ELF-1 (cell line): ENCODE data around the gene NTMT1.
"Not testable (repeated sequence)": the region's sequence is repeated elsewhere in the genome, so short reads cannot be mapped to it uniquely, and the experiment has no call there.

Experiments used
- DNase-seq: peaks from one replicate; pipeline ENCODE4 v3.0.0-alpha.2; 2016; ENCODE audit warnings: low read depth, low spot score

Gene NTMT1

DNA sequence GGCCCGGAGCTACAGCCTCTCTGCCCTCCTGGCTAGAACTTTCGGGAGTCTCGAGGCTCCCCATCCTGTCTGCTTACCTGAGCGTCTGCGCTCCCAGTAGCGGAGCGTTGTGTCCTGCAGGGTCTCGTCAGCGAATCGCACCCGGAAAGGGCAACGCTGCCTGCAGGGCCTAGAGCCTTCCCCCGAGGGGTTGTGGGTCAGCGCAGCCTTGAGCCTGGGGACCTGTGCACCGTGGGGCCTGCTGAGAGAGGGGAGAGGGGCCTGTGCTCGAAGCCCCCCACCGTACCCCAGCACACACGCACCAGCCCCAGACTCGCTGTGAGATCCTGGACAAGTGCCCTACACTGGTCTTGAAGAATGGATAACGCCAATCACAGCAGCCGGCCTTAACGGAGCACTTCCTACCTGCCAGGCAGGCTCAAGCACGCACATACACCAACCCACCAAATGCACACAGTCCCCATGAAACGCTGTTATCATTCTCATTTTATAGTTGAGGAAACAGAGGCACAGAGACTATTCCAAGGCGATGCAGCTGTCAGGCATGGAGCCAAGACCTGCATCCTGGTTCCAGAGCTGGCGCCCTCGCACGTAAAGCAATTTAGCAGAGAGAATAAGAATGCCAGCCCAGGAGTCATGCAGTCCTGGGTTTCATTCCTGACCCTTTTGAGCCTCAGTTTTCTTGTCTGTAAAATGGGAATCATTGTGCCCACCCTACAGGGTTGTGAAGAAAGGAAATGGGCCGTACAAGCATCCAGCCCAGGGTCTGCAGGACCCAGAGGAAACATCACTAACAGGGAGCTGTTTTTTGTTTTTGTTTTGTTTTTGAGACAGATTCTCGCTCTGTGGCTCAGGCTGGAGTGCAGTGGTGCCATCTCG lies 10.3 kb upstream of the NTMT1 start:
- no peak for DNase-seq

DNA sequence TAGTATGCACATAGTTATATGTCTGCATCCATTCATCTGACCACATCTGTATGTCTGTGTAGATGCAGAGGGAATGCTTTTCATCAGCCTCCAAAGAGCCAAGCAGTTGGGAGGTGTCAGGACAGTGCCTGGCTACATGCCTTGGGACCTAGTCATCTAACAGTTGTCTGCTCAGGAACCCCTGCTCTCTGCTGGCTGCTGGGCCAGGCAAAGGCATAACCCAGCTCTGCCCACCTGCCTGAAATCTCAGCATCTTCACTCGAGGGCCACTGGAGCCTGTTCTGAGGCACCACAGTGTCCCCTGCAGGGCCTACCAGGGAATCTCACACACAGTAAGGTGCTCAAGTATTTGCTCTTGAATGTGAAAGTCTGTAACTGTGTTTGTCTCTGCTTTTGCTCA lies 8.8 kb upstream of the NTMT1 start:
- peak; percentile 66 for DNase-seq

DNA sequence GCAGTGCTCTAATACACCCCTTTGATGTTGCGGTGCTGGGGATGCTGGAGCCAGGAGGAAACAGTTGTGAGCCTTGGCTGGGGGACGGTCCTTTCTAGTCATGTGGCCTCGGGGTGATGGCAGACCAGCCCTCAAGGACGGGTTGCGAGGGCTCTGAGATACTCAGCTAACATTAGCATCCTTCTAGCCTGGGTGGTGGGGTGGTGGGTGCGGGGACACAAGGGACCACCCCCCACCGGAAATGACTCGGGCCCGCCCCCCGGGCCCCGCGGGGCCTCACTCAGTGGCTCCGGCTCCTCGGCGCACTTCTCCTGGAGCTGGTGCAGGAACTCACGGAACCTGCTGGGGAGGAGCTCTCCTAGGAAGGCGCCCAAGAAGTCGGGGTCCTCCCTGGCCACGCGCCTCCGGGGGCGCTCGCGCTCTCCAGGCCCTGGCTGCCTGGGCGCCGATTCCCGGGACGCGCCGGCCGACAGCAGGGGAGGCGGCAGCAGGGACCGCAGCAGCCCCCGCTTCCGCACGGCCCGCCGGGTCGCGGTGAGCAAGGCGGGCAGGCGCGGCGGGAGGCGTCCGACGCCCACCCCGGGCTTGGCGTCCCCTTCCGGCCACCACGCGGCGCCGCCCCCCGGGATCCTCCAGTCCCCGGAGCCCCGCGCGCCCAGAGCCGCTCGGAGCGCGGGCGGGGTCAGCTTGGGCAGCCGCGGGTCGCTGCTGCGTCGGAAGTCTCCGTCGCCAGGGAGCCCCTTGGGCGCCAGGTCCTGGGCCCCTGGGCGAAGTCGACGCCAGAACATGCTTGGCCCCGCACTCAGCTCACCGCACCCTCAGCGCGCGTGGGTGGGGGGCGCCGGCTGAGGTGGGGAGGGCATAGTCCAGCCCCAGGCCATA lies 5.9 kb upstream of the NTMT1 start:
- no peak for DNase-seq

DNA sequence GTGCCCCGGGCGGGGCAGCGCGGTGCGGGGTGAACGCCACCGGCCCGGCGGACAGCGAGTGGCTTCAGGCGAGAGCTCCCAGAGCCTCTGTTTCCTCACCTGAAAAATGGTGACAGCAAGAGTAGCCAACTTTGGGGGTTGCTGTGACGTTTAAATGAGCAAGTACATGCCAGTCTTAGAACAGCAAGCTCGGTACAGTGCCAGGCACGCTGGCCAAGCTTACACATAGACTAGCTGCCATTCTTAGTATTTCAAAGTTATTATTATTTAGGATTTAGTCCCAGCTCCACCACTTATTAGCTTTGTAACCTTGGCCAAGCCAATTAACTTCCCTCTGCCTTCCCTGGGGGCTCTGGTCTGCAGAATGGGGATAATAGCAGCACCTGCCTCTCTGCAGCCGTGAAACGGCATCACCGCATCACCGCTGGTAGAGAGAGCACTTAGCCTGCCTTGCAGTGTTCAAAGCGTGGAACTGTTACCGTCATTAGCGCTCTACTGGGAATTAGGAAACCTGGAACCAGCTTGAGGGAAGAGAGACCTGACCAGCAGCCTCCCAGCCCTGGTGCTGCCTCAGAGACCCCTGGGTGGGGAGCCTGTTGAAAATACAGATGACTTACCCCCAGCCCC lies 5.2 kb upstream of the NTMT1 start, which contains the start of gene C9orf50:
Gene C9orf50, minus strand, starts transcription at position 433 of the 627 bp plus-strand sequence. CDS start 527 bp downstream, outside the sequence.
- no peak for DNase-seq

DNA sequence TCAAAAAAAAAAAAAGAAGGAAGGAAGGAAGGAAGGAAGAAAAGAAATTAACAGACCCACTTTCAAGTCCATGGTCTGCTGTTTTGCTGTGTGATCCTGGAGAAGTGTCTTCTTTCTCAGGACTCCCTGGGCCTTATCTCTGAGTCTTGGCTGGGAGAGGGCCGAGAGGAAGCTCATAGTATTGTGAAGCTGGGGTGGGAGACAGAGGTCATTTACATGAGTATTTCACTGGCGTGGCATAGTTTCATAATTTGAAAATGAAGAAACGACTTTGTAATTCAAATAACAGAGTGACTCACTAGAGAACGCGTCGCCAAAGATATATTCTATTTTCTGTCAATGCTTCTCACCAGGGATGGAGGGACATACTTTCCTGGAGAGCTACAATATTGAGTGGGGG lies 2.6 kb upstream of the NTMT1 start:
- DNase-seq = no peak

DNA sequence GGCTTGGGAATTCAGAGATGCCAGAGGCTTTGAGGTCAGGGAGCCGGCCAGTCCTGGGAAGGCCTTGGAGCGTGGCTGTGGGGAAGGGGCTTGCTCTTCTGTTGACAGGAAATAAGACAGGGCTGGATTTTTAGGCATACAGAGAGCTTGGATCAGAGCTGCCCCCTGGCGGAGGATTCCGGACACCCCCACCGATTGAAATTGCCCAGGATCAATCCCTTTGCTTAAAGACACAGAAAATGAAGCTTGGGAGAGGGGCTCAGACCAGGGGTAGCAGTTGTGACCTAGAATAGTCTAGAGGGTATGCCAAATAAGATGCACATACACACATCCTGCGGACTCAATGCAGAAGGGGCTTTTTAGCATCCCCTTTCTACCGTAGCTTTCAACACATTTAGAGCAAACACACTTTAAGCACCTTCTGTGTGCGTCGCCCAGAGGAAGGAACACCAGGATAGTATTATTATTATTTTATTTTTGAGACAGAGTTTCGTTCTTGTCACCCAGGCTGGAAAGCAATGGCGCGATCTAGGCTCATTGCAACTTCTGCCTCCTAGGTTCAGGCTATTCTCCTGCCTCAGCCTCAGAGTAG lies 1.7 kb upstream of the NTMT1 start:
- DNase-seq = peak; percentile 94

DNA sequence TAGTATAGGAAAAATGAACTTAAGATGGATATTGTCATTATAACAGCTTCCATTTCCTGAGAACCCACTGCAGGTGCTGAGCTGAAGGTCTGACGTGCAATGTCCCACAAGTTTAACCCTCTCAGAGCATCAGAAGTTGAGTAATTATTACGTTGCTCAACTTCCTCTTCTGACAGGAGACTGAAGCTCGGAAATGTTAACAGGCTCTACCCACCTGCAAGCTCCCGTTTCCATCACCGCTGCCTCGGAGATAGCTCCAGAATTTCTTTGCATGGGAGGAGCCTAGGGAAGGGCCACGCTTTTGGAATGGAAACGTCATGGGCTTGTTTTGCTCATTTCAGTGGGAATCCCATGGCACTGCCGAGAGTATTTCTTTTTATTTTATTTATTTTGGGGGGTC lies 1.0 kb upstream of the NTMT1 start:
- no peak for DNase-seq

DNA sequence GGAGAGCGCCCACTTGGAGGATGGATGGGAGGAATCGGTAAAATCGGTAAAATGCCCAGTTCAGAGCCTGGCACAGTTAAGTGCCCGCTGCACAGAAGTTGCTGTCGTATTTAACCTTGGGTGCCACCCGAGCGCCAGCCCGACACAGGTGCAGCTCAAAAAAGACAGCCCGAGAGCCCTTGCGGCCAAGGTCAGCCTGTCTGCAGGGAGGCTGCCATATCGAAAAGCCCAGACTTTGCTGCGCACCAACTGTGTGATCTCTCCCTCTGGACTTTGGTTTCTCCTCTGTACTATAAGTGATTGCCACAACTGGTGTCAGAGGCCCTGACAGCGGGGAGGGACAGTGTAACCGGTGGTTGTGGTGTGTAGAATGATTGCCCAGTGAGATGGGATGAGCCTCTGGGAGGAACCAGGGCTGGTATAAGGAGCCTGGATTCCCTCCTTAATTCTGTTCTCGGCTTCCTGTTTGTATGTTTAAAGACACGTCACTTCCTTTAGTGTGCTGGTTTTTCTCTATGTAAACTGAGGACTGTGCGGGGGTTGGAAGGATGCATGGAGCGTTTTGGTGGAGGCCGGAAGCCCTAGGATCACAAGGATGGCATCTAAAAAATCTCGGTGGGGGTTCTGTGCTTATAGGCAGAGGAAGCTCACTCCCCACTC lies 792 bp downstream of the NTMT1 start:
- DNase-seq = peak; percentile 63

DNA sequence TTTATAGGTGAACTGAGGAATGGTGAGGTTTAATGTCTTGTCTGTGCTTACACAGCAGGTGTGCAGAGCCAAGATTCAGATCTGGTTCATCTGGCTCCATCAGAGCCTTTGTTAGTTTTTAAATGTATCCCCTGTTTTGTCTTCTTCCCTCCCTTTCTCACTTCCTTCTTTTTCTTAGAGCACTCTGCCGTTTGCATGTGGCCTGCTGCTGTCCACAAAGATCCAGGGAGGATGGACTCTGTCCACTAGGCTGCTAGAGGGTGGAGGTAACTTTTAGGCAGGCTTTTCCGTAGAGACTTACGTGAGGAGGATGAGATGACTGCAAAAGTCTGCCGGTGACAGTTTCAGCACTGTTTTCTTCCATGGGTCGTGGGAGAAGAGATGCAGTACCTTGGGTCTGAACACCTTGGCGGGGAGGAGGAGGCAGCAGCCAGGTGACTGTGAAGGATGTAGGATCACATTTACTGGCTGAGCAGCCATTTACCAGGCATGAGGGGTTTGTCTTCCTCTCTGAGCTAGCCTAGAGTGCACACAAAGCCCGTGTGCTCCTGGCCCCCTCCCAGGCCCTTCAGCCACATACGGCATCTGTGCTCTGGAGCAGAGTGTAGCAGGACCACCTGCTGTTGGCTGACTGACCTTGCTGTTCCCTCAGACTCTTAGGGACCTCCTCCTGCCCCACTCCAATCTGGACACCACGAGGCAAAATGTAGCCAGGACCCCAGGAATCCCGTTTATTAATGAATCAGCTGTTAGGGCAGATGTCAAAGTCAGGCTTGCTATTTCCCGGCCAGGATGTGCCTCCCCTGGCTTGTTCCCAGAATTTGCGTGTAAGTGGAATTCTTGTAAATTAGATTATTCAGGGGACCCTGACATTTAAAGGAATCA lies 1.8 kb downstream of the NTMT1 start:
- no peak for DNase-seq

DNA sequence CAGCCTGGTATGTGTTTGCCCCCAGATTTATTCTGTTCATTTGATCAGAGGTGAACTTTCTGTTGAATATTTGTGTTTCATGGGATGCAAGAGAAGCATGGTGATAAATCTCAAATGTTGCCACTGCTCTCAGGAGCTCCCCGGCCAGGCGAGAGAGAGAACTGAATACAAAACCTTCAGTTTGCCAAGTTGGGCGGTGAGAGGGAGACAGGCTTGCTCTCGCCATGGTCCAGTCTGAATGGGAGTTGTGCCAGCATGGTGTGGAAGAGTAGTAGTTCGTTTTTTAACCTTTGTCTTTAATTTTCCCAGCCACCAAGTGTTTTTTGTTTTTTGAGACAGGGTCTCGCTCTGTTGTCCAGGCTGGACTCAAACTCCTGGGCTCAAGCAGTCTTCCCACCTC lies 2.7 kb downstream of the NTMT1 start:
- no peak for DNase-seq

DNA sequence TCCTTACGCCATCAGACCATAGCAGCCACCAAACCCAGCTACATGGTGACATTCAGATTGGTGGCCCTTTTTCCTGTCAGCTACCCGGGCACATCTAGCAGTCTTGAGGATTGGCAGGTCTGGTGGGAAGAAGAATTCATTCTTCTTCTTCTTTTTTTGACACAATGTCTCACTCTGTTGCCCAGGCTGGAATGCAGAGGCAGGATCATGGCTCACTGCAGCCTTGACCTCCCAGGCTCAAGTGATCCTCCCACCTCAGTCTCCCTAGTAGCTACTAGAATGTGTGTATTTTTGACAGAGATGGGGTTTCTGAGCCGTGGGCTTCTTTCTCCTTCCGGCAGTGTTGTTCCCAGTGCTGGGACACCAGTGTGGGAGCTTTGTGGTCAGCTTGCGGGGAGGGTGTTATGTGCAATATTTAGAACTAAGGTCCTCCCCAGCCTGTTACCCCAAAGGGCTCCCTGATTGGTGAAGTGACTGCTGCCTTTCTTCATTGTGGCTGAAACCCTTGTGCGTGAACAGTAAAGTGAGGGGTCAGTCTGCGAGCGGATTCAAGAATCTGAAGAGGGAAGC lies 3.4 kb downstream of the NTMT1 start:
- no peak for DNase-seq

DNA sequence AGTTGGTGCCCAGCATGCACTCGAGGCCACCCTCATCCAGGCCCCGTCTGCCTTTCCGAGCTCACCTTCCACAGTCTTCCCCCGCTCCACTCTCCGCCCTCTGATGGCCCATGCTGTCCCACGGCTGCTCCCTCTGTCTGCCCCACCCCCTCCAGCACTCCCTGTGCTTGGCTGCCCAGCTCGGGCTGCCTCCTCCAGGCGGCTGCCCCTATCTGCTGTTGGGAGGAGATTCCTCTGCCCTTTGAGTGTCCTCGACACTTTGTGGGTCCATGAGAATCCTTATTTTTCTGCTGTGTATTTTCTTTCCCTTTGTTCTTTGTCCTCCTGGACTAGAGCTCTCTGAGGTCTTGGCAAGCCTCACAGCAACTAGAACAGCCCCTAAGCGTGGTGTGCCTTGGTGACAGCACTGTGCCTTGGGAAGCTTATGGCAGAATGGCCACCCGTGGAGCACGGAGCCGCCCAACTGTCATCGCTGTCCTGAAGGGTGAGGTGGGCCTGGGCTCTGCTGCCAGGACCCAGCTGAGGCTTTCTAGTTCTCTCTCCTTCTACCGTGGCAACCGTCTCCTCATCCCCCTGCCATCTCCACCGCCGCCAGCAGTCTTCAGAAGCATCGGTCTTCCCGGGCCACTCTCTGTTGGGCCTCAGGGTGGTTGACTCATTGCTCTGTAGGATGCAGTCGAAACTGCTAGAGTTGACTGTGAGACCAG lies 5.2 kb downstream of the NTMT1 start:
- no peak for DNase-seq

DNA sequence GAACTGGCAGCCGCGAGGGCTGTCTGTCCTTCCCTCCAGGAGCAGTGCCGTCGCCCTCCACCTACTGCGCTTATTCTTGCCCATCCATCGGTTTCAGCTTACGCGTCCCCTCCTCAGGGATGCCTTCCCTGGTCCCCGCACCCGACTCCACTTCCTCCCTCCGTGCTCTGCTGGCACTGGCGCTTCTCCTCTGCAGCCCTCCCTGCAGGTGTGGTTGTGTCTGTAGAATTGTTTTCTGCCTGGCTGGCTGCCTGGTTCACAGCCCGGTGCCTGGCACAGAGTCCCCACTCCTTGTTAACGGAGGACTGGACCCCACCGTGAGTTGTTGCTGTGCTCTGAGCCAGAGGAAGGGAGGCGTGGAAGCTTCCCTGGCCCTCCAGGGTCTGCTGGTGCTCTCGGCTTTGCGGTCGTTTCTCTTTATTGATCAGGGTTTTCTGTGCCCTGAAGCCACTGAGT lies 5.7 kb downstream of the NTMT1 start:
- DNase-seq = no peak

DNA sequence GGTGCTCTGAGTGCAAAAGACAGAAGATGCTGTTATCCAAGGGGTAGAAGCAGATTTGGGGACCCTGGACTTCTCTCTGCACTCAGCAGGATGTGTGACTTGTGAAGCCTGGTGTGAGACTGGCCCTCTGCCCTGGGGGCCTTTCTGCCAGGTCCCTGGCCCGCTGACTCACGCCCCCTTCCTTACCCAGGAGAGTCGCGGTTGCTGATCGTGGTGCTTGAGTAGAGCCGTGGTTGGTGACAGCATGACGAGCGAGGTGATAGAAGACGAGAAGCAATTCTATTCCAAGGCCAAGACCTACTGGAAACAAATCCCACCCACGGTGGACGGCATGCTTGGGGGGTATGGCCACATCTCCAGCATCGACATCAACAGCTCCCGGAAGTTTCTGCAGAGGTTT lies 6.5 kb downstream of the NTMT1 start:
- DNase-seq = peak; percentile 26

DNA sequence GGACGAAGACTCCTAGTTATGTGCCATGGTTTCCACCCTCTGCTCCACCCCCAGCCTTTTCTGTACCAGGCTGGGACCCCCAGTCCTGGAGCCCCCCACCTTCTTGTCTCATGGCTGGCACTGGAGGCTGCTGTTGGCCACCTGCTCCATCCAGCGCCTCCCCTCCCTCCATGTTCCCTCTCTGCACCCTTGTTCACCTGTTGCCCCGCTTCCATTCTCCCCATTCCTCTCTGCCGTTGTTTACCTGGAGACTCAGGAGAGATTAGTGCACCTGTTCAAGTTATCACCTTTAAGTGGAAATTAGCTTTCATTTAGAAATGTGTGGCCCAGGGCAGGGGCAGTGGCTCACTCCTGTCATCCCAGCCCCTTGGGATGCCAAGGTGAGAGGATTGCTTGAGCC lies 7.2 kb downstream of the NTMT1 start:
- DNase-seq = no peak

DNA sequence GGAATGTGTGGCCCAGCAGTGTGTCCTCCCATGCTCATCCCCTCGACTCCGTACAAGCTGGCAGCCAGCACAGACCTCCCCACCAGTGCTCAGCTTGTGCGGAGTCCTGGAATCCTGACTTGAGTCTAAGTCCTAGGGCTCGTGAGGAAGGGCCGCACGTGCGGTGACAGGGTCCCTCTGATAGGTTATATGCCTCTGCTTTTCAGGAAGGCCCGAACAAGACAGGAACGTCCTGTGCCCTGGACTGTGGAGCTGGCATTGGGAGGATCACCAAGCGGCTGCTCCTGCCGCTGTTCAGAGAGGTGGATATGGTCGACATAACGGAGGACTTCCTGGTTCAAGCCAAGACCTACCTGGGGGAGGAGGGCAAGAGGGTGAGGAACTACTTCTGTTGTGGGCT lies 7.9 kb downstream of the NTMT1 start:
- no peak for DNase-seq

DNA sequence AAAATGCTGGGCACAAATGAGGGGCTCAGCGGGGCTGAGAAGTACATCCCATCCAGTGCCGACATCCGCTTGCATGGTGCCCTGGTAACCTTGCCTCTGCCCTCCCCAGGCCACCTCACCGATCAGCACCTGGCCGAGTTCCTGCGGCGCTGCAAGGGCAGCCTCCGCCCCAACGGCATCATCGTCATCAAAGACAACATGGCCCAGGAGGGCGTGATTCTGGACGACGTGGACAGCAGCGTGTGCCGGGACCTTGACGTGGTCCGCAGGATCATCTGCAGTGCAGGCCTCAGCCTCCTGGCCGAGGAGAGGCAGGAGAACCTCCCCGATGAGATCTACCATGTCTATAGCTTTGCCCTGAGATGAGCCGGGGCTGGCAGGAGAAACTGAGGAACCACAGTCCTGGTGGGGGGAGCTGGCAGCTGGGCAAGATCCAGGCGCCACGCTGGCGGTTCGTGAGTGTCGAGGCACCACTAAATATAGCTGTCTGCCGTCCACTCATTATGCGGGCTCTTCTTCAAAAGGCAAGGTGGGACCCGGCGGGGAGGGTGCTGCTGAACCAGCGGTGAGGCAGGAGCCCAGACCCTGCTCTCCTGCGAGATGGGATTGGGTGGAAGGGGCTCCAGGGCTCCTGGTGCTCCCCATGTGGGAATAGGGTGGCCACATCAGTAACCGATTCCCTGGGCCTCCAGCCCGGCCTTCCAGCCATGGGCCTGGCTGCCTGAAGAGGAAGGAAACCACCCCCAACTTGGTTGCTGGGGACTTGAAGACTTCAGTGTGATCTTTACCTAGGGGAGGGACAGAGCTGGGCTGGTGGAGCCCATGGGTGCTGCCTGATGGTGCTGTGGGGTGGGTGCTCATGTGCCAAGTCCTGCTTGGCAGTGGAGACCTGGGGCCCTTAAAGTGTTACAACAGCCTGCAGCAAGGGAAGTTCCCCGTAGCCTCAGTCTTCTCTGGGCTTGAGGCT lies 9.4 kb downstream of the NTMT1 start:
- no peak for DNase-seq

DNA sequence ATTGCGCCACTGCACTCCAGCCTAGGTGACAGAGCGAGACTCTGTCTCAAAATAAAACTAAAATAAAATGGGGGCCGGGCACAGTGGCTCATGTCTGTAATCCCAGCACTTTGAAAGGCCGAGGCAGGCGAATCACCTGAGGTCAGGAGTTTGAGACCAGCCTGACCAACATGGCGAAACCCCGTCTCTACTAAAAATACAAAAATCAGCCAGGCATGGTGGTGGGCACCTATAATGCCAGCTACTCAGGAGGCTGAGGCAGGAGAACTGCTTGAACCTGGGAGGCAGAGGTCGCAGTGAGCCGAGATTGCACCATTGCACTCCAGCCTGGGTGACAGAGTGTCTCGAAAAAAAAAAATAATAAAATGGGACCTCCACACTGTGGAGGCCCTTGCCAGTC lies 10.4 kb downstream of the NTMT1 start:
- DNase-seq = not testable (repeated sequence)
